ENCODE data around the gene ITCH. TPM values are rescaled to one million over a fixed set of nuclear protein-coding genes. Genes with fewer than 3 reads are reported as not detected.

Gene ITCH
- total and polyA plus RNA-seq, 9 of the 15 experiments (the other 6 are each of a cell fraction or from before 2014, with no cell fraction given): 7.5 to 53.0 (median 22.9) TPM

- no peak overlapping the region for H2AFZ ChIP-seq (ENCODE audit: low read depth, low read length)
- CTCF ChIA-PET (ENCODE audit: low intra/inter-chr PET ratio): no interaction called here
- H3K4me1 ChIP-seq (replicated peaks in 1 of 2; ENCODE audit: control insufficient read depth in 2 of 2, insufficient read depth in 2 of 2, low read length in 2 of 2): no peaks in the 10 kb centered on the region
- in situ Hi-C loops (cut with MboI) (no loop called here), intact Hi-C loops (cut with micrococcal nuclease) (no loop called here)
- no TSS peak for BruUV-seq (replicated peaks)
- H3K27me3 ChIP-seq (ENCODE audit: control insufficient read depth in 2 of 2, insufficient read depth in 2 of 2, low read length in 2 of 2): no peaks in the 10 kb centered on the region
- H3K4me3 ChIP-seq: no peak overlapping the region
- peaks cover 45% of the 10 kb centered on the region for H3K79me2 ChIP-seq (ENCODE audit: control insufficient read depth, insufficient read depth, low read length)
- WGBS (ENCODE audit: insufficient coverage, low coverage, missing lambda C conversion rate): 94% methylated on average over 5 of the region's 5 CpGs
- DNase-seq (ENCODE audit: extremely low read depth in 1 of 4, low spot score in 3 of 4) (no peak), FAIRE-seq (no peak), ATAC-seq (no peak)
- no peak overlapping the region for H3K9ac ChIP-seq (ENCODE audit: insufficient read depth in 1 of 2, low read depth in 2 of 2, low read length in 2 of 2)
- POLR2A ChIA-PET: interaction anchor here (0.5 to 0.6 kb wide), 2 partner anchors 10 to 1794 kb away, joined by 3 to 4 read pairs; no protein-coding TSS in a partner anchor
- no peak overlapping the region for H3K4me2 ChIP-seq (ENCODE audit: insufficient read depth, low read length)
- H3K27ac ChIP-seq (ENCODE audit: extremely low read depth, low read depth, low read length): no peak overlapping the region
- no peaks in the 10 kb centered on the region for H3K9me1 ChIP-seq (ENCODE audit: control insufficient read depth, insufficient read depth, low read length)
- peaks cover 60% of the 10 kb centered on the region for H3K36me3 ChIP-seq (ENCODE audit: control insufficient read depth, insufficient read depth, low read length)
- H4K20me1 ChIP-seq (replicated peaks; ENCODE audit: control insufficient read depth, insufficient read depth, low read length): no peaks in the 10 kb centered on the region
- H3K9me3 ChIP-seq (replicated peaks; ENCODE audit: control insufficient read depth, insufficient read depth, low read depth, low read length): no peaks in the 10 kb centered on the region
- no peak for TF ChIP-seq RBM17 (IDR thresholded peaks at IDR 0.05; ENCODE audit: borderline replicate concordance, low read depth, low read length)
- TF ChIP-seq E2F5 (CRISPR knock-in tag; IDR thresholded peaks at IDR 0.05): no peak
- TF ChIP-seq THRB (CRISPR knock-in tag; conservative IDR thresholded peaks at IDR 0.05): no peak
- no peak for TF ChIP-seq ZNF655 (CRISPR knock-in tag; IDR thresholded peaks at IDR 0.05)
- no peak for TF ChIP-seq ARID2 (IDR thresholded peaks at IDR 0.05)
- no peak for TF ChIP-seq KAT2B (IDR thresholded peaks at IDR 0.05; ENCODE audit: low read depth, low read length)
- no peak for TF ChIP-seq SMC3 (conservative IDR thresholded peaks at IDR 0.05; ENCODE audit: insufficient read depth, low read depth, low read length)
- TF ChIP-seq HDAC8 (tag; IDR thresholded peaks at IDR 0.05): no peak
- no peak for TF ChIP-seq MTA1 (IDR thresholded peaks at IDR 0.05; ENCODE audit: borderline replicate concordance)
- no peak for TF ChIP-seq U2AF2 (optimal IDR thresholded peaks at IDR 0.05; ENCODE audit: low read depth, low read length)
- TF ChIP-seq ZNF263 (CRISPR knock-in tag; IDR thresholded peaks at IDR 0.05; ENCODE audit: borderline replicate concordance): no peak
- TF ChIP-seq BHLHE40 (IDR thresholded peaks at IDR 0.05; ENCODE audit: low read length): no peak
- TF ChIP-seq ZNF384 (IDR thresholded peaks at IDR 0.05; ENCODE audit: low read depth, low read length): no peak
- TF ChIP-seq NR2C2 (CRISPR knock-in tag; IDR thresholded peaks at IDR 0.05): no peak
- no peak for TF ChIP-seq NR2C2 (tag; IDR thresholded peaks at IDR 0.05)
- TF ChIP-seq VEZF1 (CRISPR knock-in tag; IDR thresholded peaks at IDR 0.05): no peak
- no peak for TF ChIP-seq ZNF165 (CRISPR knock-in tag; IDR thresholded peaks at IDR 0.05; ENCODE audit: borderline replicate concordance)
These were observed 33.3 kb downstream of the ITCH start for GRCh38 chr20:34396408-34396807.
